ENCODE data around the gene TMEM214.

DNA sequence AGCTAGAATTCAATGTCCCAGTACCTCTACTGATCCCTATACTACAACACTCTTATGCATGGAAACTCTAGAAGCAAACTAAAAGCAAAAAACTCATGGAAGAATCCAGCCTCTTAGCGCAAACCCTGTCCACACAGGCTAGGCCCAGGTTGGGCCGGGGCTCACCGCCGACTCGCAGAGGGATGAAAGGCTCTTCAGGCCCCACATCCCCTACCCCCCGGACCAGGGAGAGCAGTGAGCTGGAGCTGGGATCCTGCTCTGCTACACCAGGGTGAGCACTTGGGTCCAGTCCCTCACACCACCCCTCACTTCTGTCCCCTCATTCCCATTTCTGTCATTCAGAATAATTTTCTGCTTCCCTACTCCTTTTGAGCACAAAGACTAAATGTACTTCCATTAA, 36.7 kb downstream of the TMEM214 start:
- no peak for TF ChIP-seq POLR2AphosphoS5 (IDR thresholded peaks at IDR 0.05)
- TF ChIP-seq, protein P1, sequence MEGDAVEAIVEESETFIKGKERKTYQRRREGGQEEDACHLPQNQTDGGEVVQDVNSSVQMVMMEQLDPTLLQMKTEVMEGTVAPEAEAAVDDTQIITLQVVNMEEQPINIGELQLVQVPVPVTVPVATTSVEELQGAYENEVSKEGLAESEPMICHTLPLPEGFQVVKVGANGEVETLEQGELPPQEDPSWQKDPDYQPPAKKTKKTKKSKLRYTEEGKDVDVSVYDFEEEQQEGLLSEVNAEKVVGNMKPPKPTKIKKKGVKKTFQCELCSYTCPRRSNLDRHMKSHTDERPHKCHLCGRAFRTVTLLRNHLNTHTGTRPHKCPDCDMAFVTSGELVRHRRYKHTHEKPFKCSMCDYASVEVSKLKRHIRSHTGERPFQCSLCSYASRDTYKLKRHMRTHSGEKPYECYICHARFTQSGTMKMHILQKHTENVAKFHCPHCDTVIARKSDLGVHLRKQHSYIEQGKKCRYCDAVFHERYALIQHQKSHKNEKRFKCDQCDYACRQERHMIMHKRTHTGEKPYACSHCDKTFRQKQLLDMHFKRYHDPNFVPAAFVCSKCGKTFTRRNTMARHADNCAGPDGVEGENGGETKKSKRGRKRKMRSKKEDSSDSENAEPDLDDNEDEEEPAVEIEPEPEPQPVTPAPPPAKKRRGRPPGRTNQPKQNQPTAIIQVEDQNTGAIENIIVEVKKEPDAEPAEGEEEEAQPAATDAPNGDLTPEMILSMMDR (IDR thresholded peaks at IDR 0.05) = no peak
